NCI-H82 treated with DMSO at 0.1 percent for 48 hours (cell line): Measurements from ENCODE around the gene DNAJC5G.
"Not testable (repeated sequence)": the region's sequence is repeated elsewhere in the genome, so short reads cannot be mapped to it uniquely, and the experiment has no call there.

Experiments used
- DNase-seq: peaks from one replicate; lab custom pipeline; 2025; ENCODE audit not compliant: unreplicated experiment; lab: John Stamatoyannopoulos, UW

Gene DNAJC5G

GRCh38 chr2:27251766-27252165 lies 23.5 kb upstream of the DNAJC5G start:
- DNase-seq, result no peak

GRCh38 chr2:27255187-27255586 lies 20.0 kb upstream of the DNAJC5G start:
- DNase-seq, result no peak

- no peak for DNase-seq
These were observed 19.6 kb upstream of the DNAJC5G start for GRCh38 chr2:27255660-27256059.

- DNase-seq, result no peak
These were observed 18.3 kb upstream of the DNAJC5G start for GRCh38 chr2:27256855-27257454.

GRCh38 chr2:27258051-27258450 lies 17.2 kb upstream of the DNAJC5G start:
- no peak for DNase-seq

- DNase-seq, result no peak
These were observed 13.8 kb upstream of the DNAJC5G start for GRCh38 chr2:27261241-27261925.

- no peak for DNase-seq
These were observed 13.3 kb upstream of the DNAJC5G start for GRCh38 chr2:27261926-27262298.

- no peak for DNase-seq
These were observed 12.6 kb upstream of the DNAJC5G start, which contains the start of gene SLC30A3 for GRCh38 chr2:27262379-27263286. TSS of gene SLC30A3 (minus strand) at chr2:27263047. CDS start at chr2:27262906, 141 bp downstream.

- DNase-seq, result no peak
These were observed 11.7 kb upstream of the DNAJC5G start for GRCh38 chr2:27263287-27264252.

GRCh38 chr2:27264253-27264752 lies 10.9 kb upstream of the DNAJC5G start:
- DNase-seq, result no peak

- peak; percentile 29 for DNase-seq
These were observed 10.3 kb upstream of the DNAJC5G start for GRCh38 chr2:27264753-27265535.

GRCh38 chr2:27265536-27265870 lies 9.7 kb upstream of the DNAJC5G start:
- no peak for DNase-seq

GRCh38 chr2:27268296-27268695 lies 6.9 kb upstream of the DNAJC5G start:
- not testable (repeated sequence) for DNase-seq

GRCh38 chr2:27270131-27270530 lies 5.1 kb upstream of the DNAJC5G start:
- no peak for DNase-seq

GRCh38 chr2:27270670-27271069 lies 4.6 kb upstream of the DNAJC5G start:
- DNase-seq, result no peak

GRCh38 chr2:27271631-27272340 lies 3.4 kb upstream of the DNAJC5G start:
- no peak for DNase-seq

GRCh38 chr2:27272537-27273522 lies 2.4 kb upstream of the DNAJC5G start:
- DNase-seq, result not testable (repeated sequence)

GRCh38 chr2:27278010-27278409 lies 2.8 kb downstream of the DNAJC5G start:
- no peak for DNase-seq
